ENCODE results near the gene SFXN5.
"Not testable (repeated sequence)": the region's sequence is repeated elsewhere in the genome, so short reads cannot be mapped to it uniquely, and the experiment has no call there.

The SFXN5 gene

DNA sequence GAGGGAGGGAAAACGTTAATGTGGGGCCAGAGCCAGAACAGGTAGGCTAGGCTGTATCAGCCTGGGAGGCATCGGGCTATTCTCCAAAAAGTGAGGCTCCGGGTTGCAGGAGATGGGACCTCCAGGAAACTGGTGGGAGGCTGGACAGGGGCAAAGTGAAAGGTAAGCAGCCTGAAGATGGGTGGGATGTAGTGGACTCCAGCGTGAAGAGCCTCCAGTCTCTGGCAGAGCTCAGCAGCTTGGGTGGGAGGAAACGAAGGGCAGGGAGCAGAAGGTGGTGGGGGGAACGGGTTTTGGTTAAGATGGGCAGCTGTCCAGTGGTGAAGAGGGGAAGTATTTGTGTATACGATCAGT, 157.3 kb downstream of the SFXN5 start:
- Histone ChIP-seq H3K4me3 (replicated peaks; ENCODE audit: low read depth, low read length) (no peak overlapping the region; the same call in 1 of the 2 replicates), H3K27me3 (replicated peaks; ENCODE audit: control insufficient read depth, insufficient read depth, low read length) (no peaks in the 10 kb centered on the region; the same call in none of the 2 replicates)
- TF ChIP-seq, protein P1, sequence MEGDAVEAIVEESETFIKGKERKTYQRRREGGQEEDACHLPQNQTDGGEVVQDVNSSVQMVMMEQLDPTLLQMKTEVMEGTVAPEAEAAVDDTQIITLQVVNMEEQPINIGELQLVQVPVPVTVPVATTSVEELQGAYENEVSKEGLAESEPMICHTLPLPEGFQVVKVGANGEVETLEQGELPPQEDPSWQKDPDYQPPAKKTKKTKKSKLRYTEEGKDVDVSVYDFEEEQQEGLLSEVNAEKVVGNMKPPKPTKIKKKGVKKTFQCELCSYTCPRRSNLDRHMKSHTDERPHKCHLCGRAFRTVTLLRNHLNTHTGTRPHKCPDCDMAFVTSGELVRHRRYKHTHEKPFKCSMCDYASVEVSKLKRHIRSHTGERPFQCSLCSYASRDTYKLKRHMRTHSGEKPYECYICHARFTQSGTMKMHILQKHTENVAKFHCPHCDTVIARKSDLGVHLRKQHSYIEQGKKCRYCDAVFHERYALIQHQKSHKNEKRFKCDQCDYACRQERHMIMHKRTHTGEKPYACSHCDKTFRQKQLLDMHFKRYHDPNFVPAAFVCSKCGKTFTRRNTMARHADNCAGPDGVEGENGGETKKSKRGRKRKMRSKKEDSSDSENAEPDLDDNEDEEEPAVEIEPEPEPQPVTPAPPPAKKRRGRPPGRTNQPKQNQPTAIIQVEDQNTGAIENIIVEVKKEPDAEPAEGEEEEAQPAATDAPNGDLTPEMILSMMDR (IDR thresholded peaks at IDR 0.05; ENCODE audit: insufficient read depth, low read length, poor library complexity, severe bottlenecking) = no peak

DNA sequence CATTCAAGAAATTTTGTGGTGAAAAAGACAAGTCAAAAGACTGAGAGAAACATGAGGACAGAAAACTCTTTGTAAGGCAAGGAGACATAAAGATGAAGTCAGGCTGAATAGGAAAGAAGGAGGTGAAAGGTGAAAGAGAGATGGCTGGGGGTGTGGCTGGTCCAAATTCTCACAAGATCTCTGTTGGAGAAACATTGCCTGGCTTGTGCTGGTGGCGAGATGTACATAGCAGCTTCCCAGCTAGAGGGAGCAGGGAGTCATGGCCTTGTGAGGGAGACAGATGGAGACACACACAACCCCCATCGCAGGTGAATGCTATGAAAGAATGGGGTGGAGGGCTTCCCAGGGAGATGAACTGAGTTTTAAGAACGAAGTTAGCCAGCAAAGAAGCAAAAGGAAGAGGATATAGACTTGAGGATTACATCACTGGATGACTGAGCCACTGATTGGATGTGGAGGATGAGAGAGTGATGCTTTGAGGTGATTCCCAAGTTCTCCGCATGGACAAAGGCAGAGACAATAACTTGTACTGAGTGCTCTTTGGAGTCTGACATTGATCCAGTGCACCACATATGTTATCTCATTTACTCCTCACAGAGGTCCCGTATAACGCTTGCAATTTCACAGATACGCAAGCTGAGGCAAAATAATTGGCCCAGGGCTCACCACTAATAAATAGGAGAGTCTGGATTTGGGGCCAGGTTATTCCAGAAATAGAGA, 157.9 kb downstream of the SFXN5 start:
- Histone ChIP-seq H3K36me3 (ENCODE audit: control insufficient read depth, insufficient read depth, low read length) (no peaks in the 10 kb centered on the region), H3K27me3 (replicated peaks; ENCODE audit: control insufficient read depth, insufficient read depth, low read length) (no peaks in the 10 kb centered on the region; the same call in none of the 2 replicates), H3K4me3 (replicated peaks; ENCODE audit: low read depth, low read length) (no peak overlapping the region)
- no peak for DNase-seq (ENCODE audit: extremely low read depth, insufficient read length)
- TF ChIP-seq, protein P1 (IDR thresholded peaks at IDR 0.05; ENCODE audit: insufficient read depth, low read length, poor library complexity, severe bottlenecking) = peak; percentile 25

More for the DNA sequence above, 157.3 kb downstream of the SFXN5 start:
- H3K36me3 ChIP-seq (ENCODE audit: control insufficient read depth, insufficient read depth, low read length) = no peaks in the 10 kb centered on the region
- no peak for DNase-seq (ENCODE audit: extremely low read depth, insufficient read length)

DNA sequence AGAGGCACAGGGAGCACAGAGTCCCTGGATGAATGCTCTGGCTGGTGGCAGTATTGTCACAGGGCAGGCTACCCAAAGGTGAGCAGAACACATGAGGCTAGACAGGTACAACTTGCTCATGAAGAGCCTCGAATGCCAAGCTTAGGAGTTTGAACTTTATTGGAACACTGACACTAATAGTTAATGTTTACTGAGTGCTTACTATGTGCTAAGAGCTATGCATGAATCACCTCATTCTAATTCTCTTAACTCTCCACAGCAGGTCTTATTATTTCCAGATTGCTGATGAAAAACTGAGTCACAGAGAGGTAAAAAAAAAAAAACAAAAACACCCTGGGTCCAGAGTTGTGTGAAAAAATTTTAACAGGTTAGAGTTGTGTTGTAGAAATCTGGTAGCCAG, 160.3 kb downstream of the SFXN5 start:
- TF ChIP-seq, protein P1 (IDR thresholded peaks at IDR 0.05; ENCODE audit: insufficient read depth, low read length, poor library complexity, severe bottlenecking) = no peak
- no peaks in the 10 kb centered on the region; the same call in none of the 2 replicates for H3K27me3 ChIP-seq (replicated peaks; ENCODE audit: control insufficient read depth, insufficient read depth, low read length)
- DNase-seq (ENCODE audit: extremely low read depth, insufficient read length) = no peak
- no peak overlapping the region for H3K4me3 ChIP-seq (replicated peaks; ENCODE audit: low read depth, low read length)
- H3K36me3 ChIP-seq (ENCODE audit: control insufficient read depth, insufficient read depth, low read length) = no peaks in the 10 kb centered on the region

DNA sequence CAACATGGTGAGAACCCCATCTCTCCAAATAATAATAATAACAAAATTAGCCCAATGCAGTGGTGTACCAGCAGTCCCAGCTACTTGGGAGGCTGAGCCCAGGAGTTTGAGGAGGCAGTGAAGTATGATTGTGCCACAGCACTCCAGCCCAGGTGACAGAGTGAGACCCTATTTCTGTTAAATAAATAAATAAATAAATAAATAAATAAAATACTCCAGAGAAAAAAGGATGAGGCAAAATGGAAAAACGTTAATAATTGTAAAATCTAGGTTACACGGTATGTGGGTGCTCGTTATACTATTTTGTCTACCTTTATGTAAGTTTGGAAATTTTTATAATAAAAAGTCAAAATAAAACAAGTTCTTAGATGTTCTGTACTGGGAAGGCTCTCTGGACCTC, 162.8 kb downstream of the SFXN5 start:
- DNase-seq (ENCODE audit: extremely low read depth, insufficient read length) = no peak
- no peaks in the 10 kb centered on the region; the same call in 1 of the 2 replicates for H3K27me3 ChIP-seq (replicated peaks; ENCODE audit: control insufficient read depth, insufficient read depth, low read length)
- no peaks in the 10 kb centered on the region for H3K36me3 ChIP-seq (ENCODE audit: control insufficient read depth, insufficient read depth, low read length)
- TF ChIP-seq, protein P1 (IDR thresholded peaks at IDR 0.05; ENCODE audit: insufficient read depth, low read length, poor library complexity, severe bottlenecking) = no peak
- no peak overlapping the region for H3K4me3 ChIP-seq (replicated peaks; ENCODE audit: low read depth, low read length)

DNA sequence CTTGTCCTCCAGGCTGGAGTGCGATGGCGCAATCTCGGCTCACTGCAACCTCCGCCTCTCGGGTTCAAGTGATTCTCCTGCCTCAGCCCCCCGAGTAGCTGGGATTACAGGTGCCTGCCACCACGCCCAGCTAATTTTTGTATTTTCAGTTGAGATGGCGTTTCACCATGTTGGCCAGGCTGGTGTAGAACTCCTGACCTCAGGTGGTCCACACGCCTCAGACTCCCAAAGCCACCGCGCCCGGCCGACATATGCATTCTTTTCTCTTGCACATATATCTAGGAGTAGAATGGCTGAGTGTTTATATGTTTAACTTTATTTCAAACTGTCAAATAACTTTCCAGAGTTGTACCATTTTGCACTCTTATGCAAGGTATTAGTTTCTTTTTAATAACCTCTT, 164.1 kb downstream of the SFXN5 start:
- H3K36me3 ChIP-seq (ENCODE audit: control insufficient read depth, insufficient read depth, low read length); H3K4me3 ChIP-seq (replicated peaks; ENCODE audit: low read depth, low read length); DNase-seq (ENCODE audit: extremely low read depth, insufficient read length); H3K27me3 ChIP-seq (replicated peaks; ENCODE audit: control insufficient read depth, insufficient read depth, low read length): not testable (repeated sequence)

DNA sequence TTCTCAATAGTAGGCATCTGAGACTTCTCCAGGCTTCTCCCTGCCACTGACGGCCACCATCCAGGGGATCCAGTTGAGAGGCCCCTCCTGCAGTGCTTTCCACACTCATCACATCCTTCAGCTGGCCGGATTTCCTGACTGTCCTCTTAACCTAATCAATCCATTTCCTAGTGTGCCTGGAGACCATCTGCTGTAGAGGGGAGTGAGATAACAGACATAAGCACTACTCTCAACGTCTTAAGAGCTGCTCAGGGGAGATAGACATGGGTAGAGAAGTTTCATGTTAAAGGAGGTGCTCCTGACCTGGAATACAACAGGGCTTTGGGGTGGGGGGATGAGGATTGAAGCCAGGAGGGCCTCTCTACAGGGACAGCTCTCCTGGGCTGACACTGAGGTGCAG, 170.1 kb downstream of the SFXN5 start:
- Histone ChIP-seq H3K4me3 (replicated peaks; ENCODE audit: low read depth, low read length) (no peak overlapping the region), H3K27me3 (replicated peaks; ENCODE audit: control insufficient read depth, insufficient read depth, low read length) (no peaks in the 10 kb centered on the region; the same call in none of the 2 replicates), H3K36me3 (ENCODE audit: control insufficient read depth, insufficient read depth, low read length) (no peaks in the 10 kb centered on the region)
- no peak for DNase-seq (ENCODE audit: extremely low read depth, insufficient read length)
- TF ChIP-seq, protein P1 (IDR thresholded peaks at IDR 0.05; ENCODE audit: insufficient read depth, low read length, poor library complexity, severe bottlenecking) = no peak

All from GM06990 (cell line).